AG04449 (cell line): Measurements from ENCODE around the gene HDAC4.

Experiments
- CTCF ChIA-PET: fragments of 350-600 bp; formaldehyde crosslinking; extraction: SDS; loops from one replicate; lab custom pipeline; 2021; ENCODE audit warnings: antibody characterized with exemption; lab: Yijun Ruan, JAX
- POLR2A ChIA-PET: fragments of 400-600, 350-600 bp; formaldehyde crosslinking; extraction: SDS; loops from one replicate; lab custom pipeline; 2020; ENCODE audit warnings: antibody characterized with exemption, inconsistent platforms; lab: Yijun Ruan, JAX
- DNase-seq: peaks from one replicate; pipeline ENCODE4 v3.0.0-alpha.2; 2010; ENCODE audit warnings: low read depth, low spot score
- H3K4me3 ChIP-seq: 2 replicates; pipeline ENCODE4 v1.5.1; 2011; ENCODE audit warnings: low read depth, mild to moderate bottlenecking, control low read depth, low read length
- CTCF ChIP-seq: IDR thresholded peaks from one replicate; pipeline ENCODE4 v1.5.1; 2011; ENCODE audit warnings: mild to moderate bottlenecking, moderate library complexity, low read length, control low read depth, inconsistent platforms; ENCODE audit not compliant: insufficient read depth; ENCODE audit errors: missing control alignments

The HDAC4 gene

GRCh38 chr2:239211396-239212094, 189.3 kb downstream of the HDAC4 start:
- CTCF ChIA-PET = interaction anchor here (1.9 kb wide), 1 partner anchor 9 kb away, joined by 4 read pairs; no protein-coding TSS in a partner anchor
- DNase-seq = no peak
- TF ChIP-seq CTCF = no peak
- no peak overlapping the region for H3K4me3 ChIP-seq
- POLR2A ChIA-PET = no interaction called here

GRCh38 chr2:239209783-239210182, 191.0 kb downstream of the HDAC4 start:
- ChIA-PET CTCF (interaction anchor here (1.6 kb wide), 1 partner anchor 12 kb away, joined by 3 read pairs; no protein-coding TSS in a partner anchor), POLR2A (no interaction called here)
- DNase-seq = no peak
- no peak for TF ChIP-seq CTCF
- no peak overlapping the region for H3K4me3 ChIP-seq

- no peak for TF ChIP-seq CTCF
Measured at GRCh38 chr2:239208465-239209180, 192.2 kb downstream of the HDAC4 start.

GRCh38 chr2:239206851-239207250, 194.0 kb downstream of the HDAC4 start:
- no peak for TF ChIP-seq CTCF
- no peak overlapping the region for H3K4me3 ChIP-seq
- no peak for DNase-seq
- ChIA-PET CTCF (no interaction called here), POLR2A (no interaction called here)

More at GRCh38 chr2:239208465-239209180, 192.2 kb downstream of the HDAC4 start:
- CTCF ChIA-PET = interaction anchor here (1.6 kb wide), 1 partner anchor 13 kb away, joined by 3 read pairs; no protein-coding TSS in a partner anchor
- H3K4me3 ChIP-seq = no peak overlapping the region
- DNase-seq = no peak
- POLR2A ChIA-PET = no interaction called here

- TF ChIP-seq CTCF = no peak
- CTCF ChIA-PET = interaction anchor here (1.0 to 1.1 kb wide), 2 partner anchors 10 to 16 kb away, joined by 3 to 4 read pairs; no protein-coding TSS in a partner anchor
- DNase-seq = no peak
- H3K4me3 ChIP-seq = no peak overlapping the region
- POLR2A ChIA-PET = no interaction called here
Measured at GRCh38 chr2:239206042-239206441, 194.8 kb downstream of the HDAC4 start.

GRCh38 chr2:239204876-239205468, 195.8 kb downstream of the HDAC4 start:
- H3K4me3 ChIP-seq = no peak overlapping the region
- ChIA-PET CTCF (interaction anchor here (0.6 to 1.1 kb wide), 2 partner anchors 10 to 20 kb away, joined by 3 read pairs; no protein-coding TSS in a partner anchor), POLR2A (no interaction called here)
- no peak for DNase-seq
- no peak for TF ChIP-seq CTCF
